Panc1 (cell line): Measurements from ENCODE around the gene EVI5. TPM values are rescaled to one million over a fixed set of nuclear protein-coding genes. Genes with fewer than 3 reads are reported as not detected.

Experiments
- ATAC-seq: fragments of 200-7000 bp; cut with Tn5 transposase; 2 replicates; pipeline ENCODE4 v1.9.1; 2020; ENCODE audit warnings: mild to moderate bottlenecking, moderate library complexity
- BruUV-seq: library from RNA; stranded (reverse); fragments of 400-500 nt; replicated peaks from 2 replicates; lab custom pipeline; 2021; lab: Mats Ljungman, UMichigan
- CTCF ChIA-PET: fragments of 300-600 bp; sonication (Branson Sonifier 250); formaldehyde crosslinking; loops from one replicate; lab custom pipeline; 2022; ENCODE audit warnings: antibody characterized with exemption; lab: Charles Lee
- POLR2A ChIA-PET: fragments of 300-600 bp; sonication (Branson Sonifier 250); formaldehyde crosslinking; loops from one replicate; lab custom pipeline; 2022; ENCODE audit warnings: antibody characterized with exemption; lab: Charles Lee
- DNase-seq: peaks from one replicate; pipeline ENCODE4 v3.0.0-alpha.2; 2010; ENCODE audit warnings: low read depth, low spot score
- H3K27ac ChIP-seq: 2 replicates; pipeline ENCODE4 v1.5.1; 2011; ENCODE audit warnings: mild to moderate bottlenecking, low read length, inconsistent platforms
- H3K27me3 ChIP-seq: fragments of 200-500 bp; sonication (Bioruptor generic); 2 replicates; pipeline ENCODE4 v1.6.0; 2014; ENCODE audit warnings: low read length, inconsistent platforms; ENCODE audit not compliant: control insufficient read depth, insufficient read depth
- H3K36me3 ChIP-seq: fragments of 200-500 bp; sonication (Bioruptor generic); 2 replicates; pipeline ENCODE4 v1.5.1; 2014; ENCODE audit warnings: inconsistent platforms, mild to moderate bottlenecking, low read length, moderate library complexity; ENCODE audit not compliant: control insufficient read depth, insufficient read depth
- H3K4me1 ChIP-seq: 2 replicates; pipeline ENCODE4 v1.5.1; 2011; ENCODE audit warnings: inconsistent platforms, mild to moderate bottlenecking, low read length, moderate library complexity; ENCODE audit not compliant: control insufficient read depth, insufficient read depth
- H3K4me3 ChIP-seq, 2 experiments: 2 replicates each; pipeline ENCODE4 v1.5.1; 2011 to 2012; ENCODE audit warnings: low read depth in 2 of 2, low read length in 2 of 2, mild to moderate bottlenecking in 2 of 2, inconsistent platforms in 1 of 2, moderate library complexity in 1 of 2
- H3K9me3 ChIP-seq: fragments of 200-500 bp; sonication (Bioruptor generic); 2 replicates; pipeline ENCODE4 v1.5.1; 2014; ENCODE audit warnings: low read depth, mild to moderate bottlenecking, inconsistent platforms, low read length, moderate library complexity; ENCODE audit not compliant: control insufficient read depth, insufficient read depth
- POLR2AphosphoS5 ChIP-seq: IDR thresholded peaks from 2 replicates; pipeline ENCODE4 v1.6.1; 2012; ENCODE audit warnings: mild to moderate bottlenecking, low read depth, low read length, moderate library complexity
- SIN3A ChIP-seq: IDR thresholded peaks from 2 replicates; pipeline ENCODE4 v1.6.1; 2012; ENCODE audit warnings: low read depth, mild to moderate bottlenecking, low read length, moderate library complexity, borderline replicate concordance; ENCODE audit not compliant: insufficient read depth
- TCF7L2 ChIP-seq: IDR thresholded peaks from 2 replicates; pipeline ENCODE4 v1.6.1; 2011; ENCODE audit warnings: mild to moderate bottlenecking, low read depth, low read length, inconsistent platforms
- in situ Hi-C: cut with HindIII; loops from 2 replicates; pipeline ENCODE4 v1.10.0; 2016; ENCODE audit warnings: low sequenced_read_pairs, low pct_unique_long_range_greater_than_20kb
- intact Hi-C: fragments of 100-400 bp; cut with micrococcal nuclease; formaldehyde crosslinking; loops from one replicate; pipeline ENCODE4 v1.10.0; 2022; ENCODE audit not compliant: unreplicated experiment
- total RNA-seq: library from RNA; stranded (reverse); gene quantifications from one replicate; pipeline ENCODE4 v1.2.1, GENCODE V29; 2021; ENCODE audit not compliant: unreplicated experiment
- TF ChIP-seq, protein P1 (sequence below): fragments of 450-650 bp; IDR thresholded peaks from 2 replicates; pipeline ENCODE4 v1.5.1; 2017; ENCODE audit warnings: mild to moderate bottlenecking
- TF ChIP-seq, protein P2 (sequence below), 2 experiments: IDR thresholded peaks; 2 replicates each; pipeline ENCODE4 v1.6.1; 2011 to 2012; ENCODE audit warnings: low read depth in 2 of 2, control low read depth in 1 of 2, low read length in 1 of 2, mild to moderate bottlenecking in 1 of 2, moderate library complexity in 1 of 2; ENCODE audit not compliant: insufficient read depth in 1 of 2

Gene EVI5
- total RNA-seq, 1 experiment from 2014 or later, result 21.2 TPM

DNA sequence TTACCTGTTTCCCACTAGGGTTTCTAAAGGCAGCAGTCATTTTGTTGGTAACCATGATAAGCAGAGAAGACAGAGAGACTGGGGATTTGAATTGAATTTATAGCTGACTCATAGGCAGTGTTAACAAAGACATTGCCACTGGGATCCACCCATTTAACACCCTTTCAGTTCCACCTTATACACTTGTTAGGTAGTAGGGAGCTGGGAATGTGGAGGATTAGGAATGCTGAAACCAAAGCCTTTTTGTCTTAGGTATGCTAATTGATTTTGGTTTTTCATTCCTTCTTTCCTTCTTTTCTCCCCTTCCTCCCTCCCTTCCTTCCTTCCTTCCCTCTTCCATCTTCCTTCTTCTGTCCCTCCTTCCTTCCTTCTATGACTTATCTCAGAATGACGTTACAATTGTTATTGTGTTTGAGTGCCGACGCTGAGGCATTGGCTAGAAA is 7.5 kb upstream of the EVI5 start:
- in situ Hi-C loops (no loop called here), intact Hi-C loops (no loop called here)
- Histone ChIP-seq H3K27me3 (no peaks in the 10 kb centered on the region; the same call in 1 of the 2 replicates), H3K9me3 (no peaks in the 10 kb centered on the region), H3K4me3 (no peak overlapping the region), H3K36me3 (no peaks in the 10 kb centered on the region), H3K27ac (no peak overlapping the region), H3K4me1 (no peaks in the 10 kb centered on the region)
- ChIA-PET POLR2A (interaction anchor here (0.6 kb wide), 1 partner anchor 1544 kb away, joined by 3 read pairs; no protein-coding TSS in a partner anchor), CTCF (no interaction called here)
- TF ChIP-seq TCF7L2, result no peak
- TF ChIP-seq, protein P1, sequence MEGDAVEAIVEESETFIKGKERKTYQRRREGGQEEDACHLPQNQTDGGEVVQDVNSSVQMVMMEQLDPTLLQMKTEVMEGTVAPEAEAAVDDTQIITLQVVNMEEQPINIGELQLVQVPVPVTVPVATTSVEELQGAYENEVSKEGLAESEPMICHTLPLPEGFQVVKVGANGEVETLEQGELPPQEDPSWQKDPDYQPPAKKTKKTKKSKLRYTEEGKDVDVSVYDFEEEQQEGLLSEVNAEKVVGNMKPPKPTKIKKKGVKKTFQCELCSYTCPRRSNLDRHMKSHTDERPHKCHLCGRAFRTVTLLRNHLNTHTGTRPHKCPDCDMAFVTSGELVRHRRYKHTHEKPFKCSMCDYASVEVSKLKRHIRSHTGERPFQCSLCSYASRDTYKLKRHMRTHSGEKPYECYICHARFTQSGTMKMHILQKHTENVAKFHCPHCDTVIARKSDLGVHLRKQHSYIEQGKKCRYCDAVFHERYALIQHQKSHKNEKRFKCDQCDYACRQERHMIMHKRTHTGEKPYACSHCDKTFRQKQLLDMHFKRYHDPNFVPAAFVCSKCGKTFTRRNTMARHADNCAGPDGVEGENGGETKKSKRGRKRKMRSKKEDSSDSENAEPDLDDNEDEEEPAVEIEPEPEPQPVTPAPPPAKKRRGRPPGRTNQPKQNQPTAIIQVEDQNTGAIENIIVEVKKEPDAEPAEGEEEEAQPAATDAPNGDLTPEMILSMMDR, result no peak
- no peak for TF ChIP-seq POLR2AphosphoS5
- no peak for TF ChIP-seq SIN3A
- TF ChIP-seq, protein P2, sequence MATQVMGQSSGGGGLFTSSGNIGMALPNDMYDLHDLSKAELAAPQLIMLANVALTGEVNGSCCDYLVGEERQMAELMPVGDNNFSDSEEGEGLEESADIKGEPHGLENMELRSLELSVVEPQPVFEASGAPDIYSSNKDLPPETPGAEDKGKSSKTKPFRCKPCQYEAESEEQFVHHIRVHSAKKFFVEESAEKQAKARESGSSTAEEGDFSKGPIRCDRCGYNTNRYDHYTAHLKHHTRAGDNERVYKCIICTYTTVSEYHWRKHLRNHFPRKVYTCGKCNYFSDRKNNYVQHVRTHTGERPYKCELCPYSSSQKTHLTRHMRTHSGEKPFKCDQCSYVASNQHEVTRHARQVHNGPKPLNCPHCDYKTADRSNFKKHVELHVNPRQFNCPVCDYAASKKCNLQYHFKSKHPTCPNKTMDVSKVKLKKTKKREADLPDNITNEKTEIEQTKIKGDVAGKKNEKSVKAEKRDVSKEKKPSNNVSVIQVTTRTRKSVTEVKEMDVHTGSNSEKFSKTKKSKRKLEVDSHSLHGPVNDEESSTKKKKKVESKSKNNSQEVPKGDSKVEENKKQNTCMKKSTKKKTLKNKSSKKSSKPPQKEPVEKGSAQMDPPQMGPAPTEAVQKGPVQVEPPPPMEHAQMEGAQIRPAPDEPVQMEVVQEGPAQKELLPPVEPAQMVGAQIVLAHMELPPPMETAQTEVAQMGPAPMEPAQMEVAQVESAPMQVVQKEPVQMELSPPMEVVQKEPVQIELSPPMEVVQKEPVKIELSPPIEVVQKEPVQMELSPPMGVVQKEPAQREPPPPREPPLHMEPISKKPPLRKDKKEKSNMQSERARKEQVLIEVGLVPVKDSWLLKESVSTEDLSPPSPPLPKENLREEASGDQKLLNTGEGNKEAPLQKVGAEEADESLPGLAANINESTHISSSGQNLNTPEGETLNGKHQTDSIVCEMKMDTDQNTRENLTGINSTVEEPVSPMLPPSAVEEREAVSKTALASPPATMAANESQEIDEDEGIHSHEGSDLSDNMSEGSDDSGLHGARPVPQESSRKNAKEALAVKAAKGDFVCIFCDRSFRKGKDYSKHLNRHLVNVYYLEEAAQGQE (IDR thresholded peaks at IDR 0.05; ENCODE audit: insufficient read depth in 1 of 2, low read depth in 2 of 2, low read length in 1 of 2), result no peak
- ATAC-seq (no peak), DNase-seq (no peak)
- no TSS peak for BruUV-seq

DNA sequence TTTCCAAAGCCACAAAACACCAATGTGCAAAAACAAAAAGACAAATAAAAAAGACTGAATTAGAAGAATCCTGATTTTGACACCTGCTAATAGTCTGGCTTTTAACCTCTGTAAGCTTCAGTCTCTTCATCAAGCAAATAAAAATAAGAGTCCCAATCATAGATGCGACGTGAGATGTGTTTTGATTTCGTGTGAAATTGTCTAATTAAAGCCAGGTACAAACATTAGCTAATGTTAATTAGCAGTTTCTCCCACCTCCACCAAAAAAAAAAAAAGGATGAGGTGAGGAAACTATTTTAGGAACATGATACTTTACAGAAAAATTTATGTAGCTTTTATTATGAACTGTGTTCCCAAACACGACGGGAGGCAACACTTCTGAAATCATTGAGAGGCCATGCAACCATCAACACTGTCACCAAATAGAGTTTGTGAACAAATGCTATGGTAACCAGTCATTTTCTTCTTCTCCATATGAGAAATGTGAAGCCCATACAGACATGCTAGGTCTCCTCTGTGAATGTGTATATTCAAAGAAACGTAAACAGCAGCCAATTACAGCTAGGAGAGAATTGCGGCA is 6.7 kb upstream of the EVI5 start:
- no peak for TF ChIP-seq TCF7L2
- TF ChIP-seq POLR2AphosphoS5, result no peak
- TF ChIP-seq, protein P1, result no peak
- TF ChIP-seq, protein P2 (IDR thresholded peaks at IDR 0.05; ENCODE audit: insufficient read depth in 1 of 2, low read depth in 2 of 2, low read length in 1 of 2), result no peak
- ChIA-PET POLR2A (no interaction called here), CTCF (no interaction called here)
- no peaks in the 10 kb centered on the region for H3K36me3 ChIP-seq
- in situ Hi-C loops, result no loop called here
- DNase-seq, result no peak
- H3K4me1 ChIP-seq, result no peaks in the 10 kb centered on the region
- no peak for ATAC-seq
- H3K27me3 ChIP-seq, result no peaks in the 10 kb centered on the region; the same call in 1 of the 2 replicates
- no peak overlapping the region for H3K4me3 ChIP-seq
- no peak overlapping the region for H3K27ac ChIP-seq
- intact Hi-C loops, result no loop called here
- BruUV-seq, result no TSS peak
- H3K9me3 ChIP-seq, result no peaks in the 10 kb centered on the region
